Measurements from ENCODE around the gene ABHD14A.

Gene ABHD14A

GRCh38 chr3:52021489-52022268 is 46.8 kb downstream of the ABHD14A start:
- DNase-seq: no peak

- DNase-seq: no peak
Measured at GRCh38 chr3:52022323-52023100, 47.6 kb downstream of the ABHD14A start.

- DNase-seq: no peak
Measured at GRCh38 chr3:52023101-52023770, 48.4 kb downstream of the ABHD14A start.

- DNase-seq: no peak
Measured at GRCh38 chr3:52023860-52024764, 49.2 kb downstream of the ABHD14A start.

GRCh38 chr3:52024765-52025452 is 50.0 kb downstream of the ABHD14A start:
- DNase-seq: no peak

GRCh38 chr3:52025453-52025852 is 50.6 kb downstream of the ABHD14A start:
- DNase-seq: no peak

GRCh38 chr3:52026041-52026440 is 51.2 kb downstream of the ABHD14A start:
- DNase-seq: no peak

GRCh38 chr3:52028572-52028971 is 53.7 kb downstream of the ABHD14A start:
- no peak for DNase-seq

GRCh38 chr3:52029053-52029452 is 54.2 kb downstream of the ABHD14A start:
- DNase-seq: no peak

GRCh38 chr3:52029535-52029934 is 54.7 kb downstream of the ABHD14A start:
- no peak for DNase-seq

All from activated naive CD4-positive, alpha-beta T cell treated with anti-CD3 and anti-CD28 coated beads, Interleukin-2, amount 50 U/mL, for 16 hours (primary cell).